GM12891 (cell line): ENCODE data around the gene NFIX.

Experiments
- POLR2A ChIP-seq: IDR thresholded peaks from 2 replicates; pipeline ENCODE4 v1.6.1; 2011; ENCODE audit warnings: low read depth, low read length, control low read depth
- POLR2AphosphoS5 ChIP-seq: IDR thresholded peaks from 2 replicates; pipeline ENCODE4 v1.6.1; 2011; ENCODE audit warnings: low read depth, low read length, control low read depth
- POU2F2 ChIP-seq: IDR thresholded peaks from 2 replicates; pipeline ENCODE4 v1.6.1; 2011; ENCODE audit warnings: low read depth, mild to moderate bottlenecking, control low read depth, low read length, moderate library complexity
- TAF1 ChIP-seq: IDR thresholded peaks from 2 replicates; pipeline ENCODE4 v1.6.1; 2011; ENCODE audit warnings: low read depth, low read length, control low read depth

DNA sequence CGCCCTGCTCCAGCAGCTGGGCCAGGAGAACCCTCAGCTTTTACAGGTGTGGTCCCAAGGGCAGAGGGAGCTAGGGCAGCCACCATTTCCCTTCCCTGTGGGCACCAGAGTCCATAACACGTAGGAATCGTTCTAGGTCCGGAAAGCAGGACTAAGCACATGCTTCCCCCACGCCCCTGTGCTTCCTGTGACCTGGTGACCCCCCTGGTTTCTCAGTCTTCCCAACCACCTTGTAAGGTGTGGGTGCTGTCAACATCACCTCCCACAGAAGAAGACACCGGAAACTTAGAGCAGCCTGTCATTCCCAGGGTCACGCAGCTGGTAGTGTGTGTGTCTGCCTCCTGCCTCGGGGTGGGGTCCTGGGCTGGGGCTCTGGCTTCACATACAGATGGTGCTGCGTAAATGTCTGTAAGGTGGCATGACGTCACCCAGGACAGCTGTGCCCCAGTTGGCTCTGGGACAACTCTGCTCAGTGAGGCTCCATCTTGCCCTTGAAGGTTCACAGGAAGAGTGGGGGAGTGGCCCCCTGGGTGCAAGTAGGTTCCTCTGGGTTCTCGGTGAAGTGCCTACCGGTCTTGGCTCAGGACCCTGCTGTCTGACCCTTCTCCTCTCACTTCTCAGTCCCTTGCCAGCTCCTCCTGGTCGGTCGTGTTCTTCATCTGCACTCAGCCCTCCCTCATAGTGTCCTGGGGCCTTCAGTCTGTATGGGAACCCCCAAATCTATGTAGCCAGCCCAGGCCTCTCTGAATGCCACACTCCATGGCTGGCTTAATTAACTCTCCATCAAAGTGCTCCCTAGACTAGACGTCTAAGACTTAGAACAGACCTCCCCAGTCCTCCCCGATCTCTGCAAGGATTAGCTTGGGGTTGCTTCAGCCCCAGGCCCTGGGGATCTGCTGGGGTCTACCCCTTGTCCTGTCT is 45.7 kb upstream of the NFIX start:
- no peak for TF ChIP-seq POLR2AphosphoS5
- TF ChIP-seq POLR2A, result no peak
- TF ChIP-seq POU2F2, result no peak
- TF ChIP-seq TAF1, result no peak
